Thymus (tissue), 11 donors: ENCODE measurements around the gene ESRRB. TPM values are rescaled to one million over a fixed set of nuclear protein-coding genes. Genes with fewer than 3 reads are reported as not detected.
"Not testable (repeated sequence)": the region's sequence is repeated elsewhere in the genome, so short reads cannot be mapped to it uniquely, and the experiment has no call there.

Source experiments
- DNase-seq, 9 donors: peaks; one replicate each; pipeline ENCODE4 v3.0.0-alpha.2; 2013; ENCODE audit warnings: low spot score in 9 of 9, low read depth in 6 of 9, missing footprints in 1 of 9
- H3K27ac ChIP-seq, 2 donors: one replicate each; pipeline ENCODE4 v1.5.1; 2013; ENCODE audit warnings: control low read depth in 1 of 2, low read depth in 1 of 2, low read length in 1 of 2, mild to moderate bottlenecking in 1 of 2, moderate library complexity in 1 of 2
- H3K27me3 ChIP-seq, 2 donors: one replicate each; pipeline ENCODE4 v1.5.1; 2013; ENCODE audit warnings: low read length in 1 of 2; ENCODE audit not compliant: control insufficient read depth in 2 of 2, insufficient read depth in 1 of 2
- H3K36me3 ChIP-seq, 2 donors: one replicate each; pipeline ENCODE4 v1.5.1; 2013; ENCODE audit warnings: low read length in 1 of 2, mild to moderate bottlenecking in 1 of 2, moderate library complexity in 1 of 2; ENCODE audit not compliant: control insufficient read depth in 2 of 2, insufficient read depth in 2 of 2
- H3K4me1 ChIP-seq, 2 donors: one replicate each; pipeline ENCODE4 v1.5.1; 2013; ENCODE audit warnings: low read length in 2 of 2; ENCODE audit not compliant: control insufficient read depth in 2 of 2, insufficient read depth in 2 of 2
- H3K4me3 ChIP-seq, 2 donors: one replicate each; pipeline ENCODE4 v1.5.1; 2013; ENCODE audit warnings: low read length in 2 of 2, control low read depth in 1 of 2, mild to moderate bottlenecking in 1 of 2
- H3K9me3 ChIP-seq, 2 donors: one replicate each; pipeline ENCODE4 v1.5.1; 2013; ENCODE audit warnings: low read length in 1 of 2, mild to moderate bottlenecking in 1 of 2; ENCODE audit not compliant: control insufficient read depth in 2 of 2, insufficient read depth in 1 of 2
- WGBS: extraction: QIAGEN DNeasy Blood & Tissue Kit; methylation state at CpG from one replicate; pipeline ENCODE4 v1.1.7; 2013; 5-methylcytosine and 5-hydroxymethylcytosine counted together
- polyA plus RNA-seq: library from polyadenylated mRNA; stranded (reverse); fragments of 200-250 nt; gene quantifications from one replicate; pipeline ENCODE4 v1.2.3, GENCODE V29; 2013
- total RNA-seq: library from RNA; stranded (reverse); fragments of 120-200 nt; gene quantifications from one replicate; pipeline ENCODE4 v1.2.4, GENCODE V29; 2013
- donor health status: healthy.

ESRRB gene
- total and polyA plus RNA-seq, 2 donors, result 0.47 to 0.66 TPM

GRCh38 chr14:76518366-76518765 is 142.4 kb downstream of the ESRRB start:
- H3K4me1 ChIP-seq, result no peaks in the 10 kb centered on the region
- WGBS, result 91% methylated on average over 4 of the region's 4 CpGs
- H3K27ac ChIP-seq, result no peak overlapping the region
- H3K9me3 ChIP-seq, result no peaks in the 10 kb centered on the region
- H3K36me3 ChIP-seq, result no peaks in the 10 kb centered on the region
- no peak overlapping the region for H3K4me3 ChIP-seq
- peaks cover 0 to 2% of the 10 kb centered on the region in 2 donors for H3K27me3 ChIP-seq
- no peak for DNase-seq

DNA sequence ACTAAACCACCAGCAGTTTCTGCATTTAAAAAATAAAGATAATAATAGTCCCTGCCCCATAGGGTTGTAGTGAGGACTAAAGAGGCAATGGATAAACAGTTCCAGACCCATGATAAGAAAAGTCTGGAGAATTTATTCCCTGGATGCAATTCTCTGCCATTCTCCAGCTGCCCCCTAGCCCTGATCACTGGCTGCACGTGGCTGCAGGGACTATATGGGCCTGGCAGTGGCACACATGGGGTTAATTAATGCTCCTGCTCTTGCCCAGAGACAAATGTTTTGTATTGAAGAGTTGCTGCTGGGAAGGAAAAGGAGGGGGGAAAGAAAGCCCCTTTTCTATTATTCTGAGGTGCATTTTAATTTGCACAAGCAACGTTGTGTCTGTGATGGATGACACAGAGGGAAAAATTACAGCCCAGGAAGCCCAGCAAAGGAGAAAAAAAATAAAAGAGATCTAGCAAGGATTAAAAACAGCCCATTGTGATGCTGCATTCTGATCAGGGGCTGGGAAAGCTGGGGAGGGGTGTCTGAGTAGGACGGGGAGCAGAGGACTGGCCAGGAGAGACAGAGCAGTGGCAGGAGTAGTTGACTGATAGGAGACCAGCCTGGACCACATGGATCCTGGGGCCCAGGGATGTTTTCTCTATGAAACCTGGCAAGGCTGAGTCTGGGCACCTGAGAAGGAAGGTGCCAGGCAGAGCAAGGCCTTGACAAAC is 149.3 kb downstream of the ESRRB start:
- 63% methylated on average over 3 of the region's 3 CpGs for WGBS
- Histone ChIP-seq H3K4me1 (no peaks in the 10 kb centered on the region), H3K27me3 (no peaks in the 10 kb centered on the region), H3K4me3 (no peak overlapping the region), H3K27ac (no peak overlapping the region), H3K9me3 (no peaks in the 10 kb centered on the region), H3K36me3 (no peaks in the 10 kb centered on the region)
- no peak for DNase-seq

GRCh38 chr14:76531085-76531484 is 155.1 kb downstream of the ESRRB start:
- H3K36me3 ChIP-seq, result no peaks in the 10 kb centered on the region
- H3K9me3 ChIP-seq, result no peaks in the 10 kb centered on the region
- no peaks in the 10 kb centered on the region for H3K4me1 ChIP-seq
- WGBS, result 67% methylated on average over 3 of the region's 3 CpGs
- no peak for DNase-seq
- H3K27ac ChIP-seq, result no peak overlapping the region
- no peaks in the 10 kb centered on the region for H3K27me3 ChIP-seq
- no peak overlapping the region for H3K4me3 ChIP-seq

DNA sequence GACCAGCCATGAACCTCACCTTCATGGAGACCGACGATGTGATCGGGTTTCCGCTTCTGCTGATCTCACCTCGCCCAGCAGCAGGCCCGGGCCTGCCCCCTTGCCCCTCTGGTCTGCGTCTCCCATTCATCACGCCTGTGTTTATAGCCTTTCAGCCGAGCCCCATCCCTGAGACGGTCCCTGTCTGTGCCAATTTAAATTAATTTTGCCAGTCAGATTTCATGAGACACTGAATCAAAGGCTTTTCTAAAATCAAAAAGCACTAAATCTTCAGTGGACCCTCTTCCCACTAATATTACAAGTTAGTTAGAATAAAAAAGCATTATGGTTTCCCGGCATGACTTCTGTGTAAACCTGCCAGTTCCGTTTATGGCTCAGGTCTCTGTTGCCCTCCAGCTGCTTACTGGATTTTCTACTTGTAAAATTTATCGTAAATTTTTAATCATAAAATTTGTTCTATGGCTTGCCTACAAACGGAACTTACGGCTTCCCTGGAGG is 155.9 kb downstream of the ESRRB start:
- no peak for DNase-seq
- WGBS, result 93% methylated on average over 15 of the region's 15 CpGs
- Histone ChIP-seq H3K4me3 (no peak overlapping the region), H3K27ac (no peak overlapping the region), H3K36me3 (no peaks in the 10 kb centered on the region), H3K27me3 (no peaks in the 10 kb centered on the region), H3K9me3 (no peaks in the 10 kb centered on the region), H3K4me1 (no peaks in the 10 kb centered on the region)

- H3K4me3 ChIP-seq, DNase-seq, H3K9me3 ChIP-seq, H3K27ac ChIP-seq, H3K4me1 ChIP-seq, H3K36me3 ChIP-seq, H3K27me3 ChIP-seq: not testable (repeated sequence)
- WGBS, result 97% methylated on average over 25 of the region's 25 CpGs
Measured at GRCh38 chr14:76536636-76537035, 160.7 kb downstream of the ESRRB start.

DNA sequence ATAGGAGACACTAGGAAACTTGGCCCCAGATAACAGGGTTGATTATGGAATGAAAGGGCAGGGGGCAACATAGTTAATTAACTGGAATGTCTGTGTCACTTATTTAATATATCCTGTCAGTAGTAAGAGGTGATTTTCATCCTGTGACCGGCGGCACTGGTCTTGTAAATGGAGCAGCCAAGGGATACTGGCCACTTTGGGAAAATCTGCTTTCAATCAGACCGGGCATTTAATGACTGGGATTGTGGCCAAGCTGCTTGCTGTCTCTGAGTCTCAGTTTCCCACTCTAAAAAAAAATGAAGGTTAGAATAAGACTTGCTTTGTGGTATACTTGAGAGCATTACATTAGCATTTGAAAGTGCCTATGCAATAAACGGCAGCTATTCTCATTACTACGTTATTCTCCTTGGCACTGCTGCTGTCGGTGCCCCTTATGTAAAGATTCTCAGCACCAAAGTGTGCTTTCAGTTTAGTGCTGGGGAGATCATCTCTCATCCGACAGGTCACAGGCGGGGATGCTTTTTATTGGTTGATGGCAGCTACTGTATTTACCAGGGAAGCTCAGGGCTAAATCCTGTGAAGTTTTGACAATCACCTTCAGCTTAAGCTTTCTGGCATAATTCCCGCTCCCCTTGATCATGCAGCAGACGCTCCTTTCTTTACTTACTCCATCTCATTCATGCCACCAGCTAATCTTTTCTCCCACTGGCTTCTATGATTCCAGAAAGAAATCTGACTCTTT is 162.1 kb downstream of the ESRRB start:
- 87% methylated on average over 10 of the region's 10 CpGs for WGBS
- Histone ChIP-seq H3K27ac (no peak overlapping the region), H3K36me3 (no peaks in the 10 kb centered on the region), H3K9me3 (no peaks in the 10 kb centered on the region), H3K27me3 (peaks cover 0 to 2% of the 10 kb centered on the region in 2 donors), H3K4me1 (no peaks in the 10 kb centered on the region), H3K4me3 (no peak overlapping the region)
- no peak for DNase-seq

GRCh38 chr14:76538648-76539008 is 162.7 kb downstream of the ESRRB start:
- H3K4me1 ChIP-seq, result no peaks in the 10 kb centered on the region
- no peak overlapping the region for H3K27ac ChIP-seq
- no peak overlapping the region for H3K4me3 ChIP-seq
- DNase-seq, result no peak
- H3K36me3 ChIP-seq, result no peaks in the 10 kb centered on the region
- peaks cover 0 to 2% of the 10 kb centered on the region in 2 donors for H3K27me3 ChIP-seq
- WGBS, result 88% methylated on average over 1 of the region's 1 CpG
- H3K9me3 ChIP-seq, result no peaks in the 10 kb centered on the region

- no peaks in the 10 kb centered on the region for H3K4me1 ChIP-seq
- DNase-seq, result no peak
- H3K4me3 ChIP-seq, result no peak overlapping the region
- H3K27me3 ChIP-seq, result peaks cover 0 to 2% of the 10 kb centered on the region in 2 donors
- no peaks in the 10 kb centered on the region for H3K9me3 ChIP-seq
- no peak overlapping the region for H3K27ac ChIP-seq
- no peaks in the 10 kb centered on the region for H3K36me3 ChIP-seq
Measured at GRCh38 chr14:76539130-76539529, 163.2 kb downstream of the ESRRB start.

DNA sequence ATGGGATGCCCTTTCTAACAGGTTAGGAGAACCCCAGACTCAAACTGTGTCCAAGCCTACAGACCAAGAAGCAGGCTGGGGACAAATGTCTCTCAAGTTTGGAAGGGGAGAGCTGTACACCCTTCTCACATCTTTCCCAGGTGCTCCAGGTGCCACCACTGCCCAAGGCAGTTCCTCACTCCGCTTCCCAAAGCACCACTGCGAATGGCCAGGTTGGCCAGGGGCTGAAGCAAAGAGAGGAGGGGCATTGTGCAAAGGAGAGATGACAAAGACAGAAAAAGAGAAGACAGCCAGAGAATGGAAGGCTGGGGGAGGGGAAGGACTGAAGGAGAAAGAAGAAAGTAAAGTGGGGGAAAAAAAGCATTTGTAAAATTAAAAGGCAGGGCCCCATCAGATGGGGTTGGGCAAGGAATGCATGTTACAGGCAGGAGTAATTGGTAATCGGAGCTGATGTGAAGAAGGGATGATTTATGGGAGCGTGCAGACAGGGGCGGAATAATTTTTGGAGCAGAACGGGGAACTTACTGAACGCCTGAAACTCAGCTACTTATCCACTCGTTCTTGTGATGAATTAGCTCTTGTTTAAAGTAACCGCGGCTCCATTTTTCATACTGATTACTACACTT is 165.8 kb downstream of the ESRRB start:
- H3K36me3 ChIP-seq, result no peaks in the 10 kb centered on the region
- no peaks in the 10 kb centered on the region for H3K4me1 ChIP-seq
- no peak overlapping the region for H3K4me3 ChIP-seq
- H3K9me3 ChIP-seq, result no peaks in the 10 kb centered on the region
- no peak overlapping the region for H3K27ac ChIP-seq
- no peak for DNase-seq
- WGBS, result 42% methylated on average over 10 of the region's 10 CpGs
- peaks cover 0 to 2% of the 10 kb centered on the region in 2 donors for H3K27me3 ChIP-seq
